Heart left ventricle (tissue), 13 donors: ENCODE results near the gene PDE6C.

Source experiments
- CTCF ChIP-seq, 12 donors: fragments of 200-600 bp; sonication (generic) in 4 of 12; IDR thresholded peaks; one replicate each; pipeline versions ENCODE4 v1.5.0 to v1.8.0; 2018 to 2022; ENCODE audit warnings: antibody characterized with exemption in 12 of 12, mild to moderate bottlenecking in 5 of 12
- POLR2A ChIP-seq, 2 donors: fragments of 450-650 bp; IDR thresholded peaks; one replicate each; pipeline ENCODE4 v1.6.1; 2017; ENCODE audit warnings: antibody characterized with exemption in 2 of 2, mild to moderate bottlenecking in 2 of 2, moderate library complexity in 2 of 2
- donor health status: ischemic (EF 13 %, LVEDD 7.1; RV severe dilation, severe dysfunction).
- donor health status: DM: no; HTN: yes; CAD: no.
- donor health status: DM: no; HTN: no; CAD: no.
- donor health status: ischemic (EF 25% LVEDD 6.9; RV normal size, moderate dysfunction).
- donor health status: ischemic (EF 25% LVEDD 5.7; RV mildly dilated, moderate dysfunction).
- donor health status: ischemic (EF 35%, LVEDD 5.7; RV mildly dilated, moderate dysfunction).
- donor health status: nonischemic (EF 11% LVEDD 7.7; RV severe dilation, severe dysfunction).
- donor health status: DM: yes; HTN: yes; CAD: no.
- donor health status: PGD.
- donor health status: ischemic (EF 29% LVEDD 5.4; RV normal size, mild dysfunction).
- donor health status: nonischemic (EF 23%, LVEDD 6.1; RV moderate dilation, normal function).

- TF ChIP-seq CTCF (IDR thresholded peaks at IDR 0.05) (no peak), POLR2A (IDR thresholded peaks at IDR 0.05) (no peak)
Measured at GRCh38 chr10:93615576-93616235, 3.4 kb downstream of the PDE6C start.
